ENCODE measurements around the gene BCKDHB.

Gene BCKDHB

GRCh38 chr6:80330961-80331360 lies 224.5 kb downstream of the BCKDHB start:
- ChIA-PET CTCF (interaction anchor here (1.2 kb wide), 1 partner anchor 244 kb away, joined by 3 read pairs; no protein-coding TSS in a partner anchor), POLR2A (ENCODE audit: low non-redundant PET) (no interaction called here)
- no peak overlapping the region for H3K27ac ChIP-seq
- TF ChIP-seq, protein P1, sequence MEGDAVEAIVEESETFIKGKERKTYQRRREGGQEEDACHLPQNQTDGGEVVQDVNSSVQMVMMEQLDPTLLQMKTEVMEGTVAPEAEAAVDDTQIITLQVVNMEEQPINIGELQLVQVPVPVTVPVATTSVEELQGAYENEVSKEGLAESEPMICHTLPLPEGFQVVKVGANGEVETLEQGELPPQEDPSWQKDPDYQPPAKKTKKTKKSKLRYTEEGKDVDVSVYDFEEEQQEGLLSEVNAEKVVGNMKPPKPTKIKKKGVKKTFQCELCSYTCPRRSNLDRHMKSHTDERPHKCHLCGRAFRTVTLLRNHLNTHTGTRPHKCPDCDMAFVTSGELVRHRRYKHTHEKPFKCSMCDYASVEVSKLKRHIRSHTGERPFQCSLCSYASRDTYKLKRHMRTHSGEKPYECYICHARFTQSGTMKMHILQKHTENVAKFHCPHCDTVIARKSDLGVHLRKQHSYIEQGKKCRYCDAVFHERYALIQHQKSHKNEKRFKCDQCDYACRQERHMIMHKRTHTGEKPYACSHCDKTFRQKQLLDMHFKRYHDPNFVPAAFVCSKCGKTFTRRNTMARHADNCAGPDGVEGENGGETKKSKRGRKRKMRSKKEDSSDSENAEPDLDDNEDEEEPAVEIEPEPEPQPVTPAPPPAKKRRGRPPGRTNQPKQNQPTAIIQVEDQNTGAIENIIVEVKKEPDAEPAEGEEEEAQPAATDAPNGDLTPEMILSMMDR (conservative IDR thresholded peaks at IDR 0.05; ENCODE audit: low read depth): no peak
- no peak for DNase-seq (ENCODE audit: low spot score)

DNA sequence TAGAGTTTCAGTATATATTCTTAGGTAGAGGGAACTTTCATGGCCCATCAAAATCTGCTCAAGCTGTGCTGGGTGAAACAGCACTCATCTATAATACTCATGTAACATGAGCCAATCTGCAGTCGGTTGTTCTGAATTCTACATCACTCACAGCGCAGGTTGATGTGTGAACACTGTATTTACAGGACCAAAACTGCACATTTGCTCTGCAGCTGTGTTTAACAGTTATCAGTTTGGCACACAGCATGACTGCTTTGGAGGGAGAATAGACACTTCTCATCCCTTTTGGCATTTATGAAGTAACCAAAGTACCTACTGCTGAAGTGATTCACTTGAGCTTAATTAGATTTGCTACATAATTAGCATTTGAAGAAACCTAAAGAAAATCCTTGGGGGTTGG lies 225.1 kb downstream of the BCKDHB start:
- POLR2A ChIA-PET (ENCODE audit: low non-redundant PET): no interaction called here
- no peak overlapping the region for H3K27ac ChIP-seq
- no peak for DNase-seq (ENCODE audit: low spot score)
- CTCF ChIA-PET: interaction anchor here (1.2 kb wide), 1 partner anchor 243 kb away, joined by 3 read pairs; no protein-coding TSS in a partner anchor
- TF ChIP-seq, protein P1 (conservative IDR thresholded peaks at IDR 0.05; ENCODE audit: low read depth): no peak

GRCh38 chr6:80331974-80332373 lies 225.5 kb downstream of the BCKDHB start:
- ChIA-PET CTCF (interaction anchor here (1.2 kb wide), 1 partner anchor 243 kb away, joined by 3 read pairs; no protein-coding TSS in a partner anchor), POLR2A (ENCODE audit: low non-redundant PET) (no interaction called here)
- TF ChIP-seq, protein P1 (conservative IDR thresholded peaks at IDR 0.05; ENCODE audit: low read depth): no peak
- no peak for DNase-seq (ENCODE audit: low spot score)
- no peak overlapping the region for H3K27ac ChIP-seq

DNA sequence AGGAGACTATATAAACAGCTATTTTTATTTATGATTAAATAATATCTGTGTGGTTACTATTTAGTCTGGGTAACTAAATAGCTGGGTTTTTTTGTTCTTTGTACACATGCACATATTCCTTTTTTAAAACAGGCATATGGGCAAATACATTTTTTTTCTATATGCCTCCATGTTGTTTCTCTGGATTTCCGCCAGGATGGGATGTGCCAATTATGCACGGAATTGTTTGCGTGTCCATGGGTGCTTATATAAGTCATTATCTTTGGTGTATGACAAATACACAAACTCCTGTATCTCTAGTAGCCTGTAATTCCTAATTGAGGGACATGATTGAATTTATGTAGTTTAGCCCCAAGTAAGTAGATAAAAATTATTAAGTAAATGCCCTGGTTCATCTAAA lies 226.9 kb downstream of the BCKDHB start:
- POLR2A ChIA-PET (ENCODE audit: low non-redundant PET): no interaction called here
- CTCF ChIA-PET: interaction anchor here (0.6 to 1.0 kb wide), 3 partner anchors 30 to 577 kb away, joined by 3 read pairs; no protein-coding TSS in a partner anchor
- H3K27ac ChIP-seq: no peak overlapping the region
- DNase-seq (ENCODE audit: low spot score): no peak
- TF ChIP-seq, protein P1 (conservative IDR thresholded peaks at IDR 0.05; ENCODE audit: low read depth): no peak

DNA sequence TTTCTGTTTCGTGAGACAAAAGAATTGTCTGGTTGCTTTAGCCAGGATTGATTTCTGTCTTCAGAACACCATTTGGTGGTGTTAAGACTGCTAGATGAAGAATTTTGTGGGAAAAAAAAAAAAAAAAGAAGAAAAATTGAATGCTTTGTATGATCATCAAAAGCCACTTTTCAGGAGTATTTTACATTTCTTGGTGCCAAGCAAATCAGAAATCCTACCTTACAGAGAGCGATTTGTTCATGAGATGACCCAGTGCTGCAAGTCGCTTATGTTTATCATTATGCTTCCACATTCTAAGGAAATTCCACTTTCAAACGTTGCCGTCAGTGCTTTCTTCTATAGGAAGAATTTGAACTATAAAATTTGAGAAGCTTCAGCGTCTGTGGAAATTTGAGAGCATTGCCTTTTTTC lies 228.7 kb downstream of the BCKDHB start:
- ChIA-PET CTCF (no interaction called here), POLR2A (ENCODE audit: low non-redundant PET) (no interaction called here)
- H3K27ac ChIP-seq: no peak overlapping the region
- TF ChIP-seq, protein P1 (conservative IDR thresholded peaks at IDR 0.05; ENCODE audit: low read depth): no peak
- DNase-seq (ENCODE audit: low spot score): no peak

GRCh38 chr6:80336911-80337310 lies 230.4 kb downstream of the BCKDHB start:
- no peak overlapping the region for H3K27ac ChIP-seq
- DNase-seq (ENCODE audit: low spot score): no peak
- TF ChIP-seq, protein P1 (conservative IDR thresholded peaks at IDR 0.05; ENCODE audit: low read depth): no peak
- ChIA-PET CTCF (interaction anchor here (0.5 kb wide), 1 partner anchor 1294 kb away, joined by 3 read pairs; no protein-coding TSS in a partner anchor), POLR2A (ENCODE audit: low non-redundant PET) (no interaction called here)
